Activated CD8-positive, alpha-beta memory T cell treated with anti-CD3 and anti-CD28 coated beads for 4 hours (primary cell): ENCODE data around the gene TOP3A.
A peak's percentile ranks its signal among the peaks of the same experiment; 100 is the strongest.
"Not testable (repeated sequence)": the region's sequence is repeated elsewhere in the genome, so short reads cannot be mapped to it uniquely, and the experiment has no call there.

Experiments used
- DNase-seq, 2 donors: peaks; one replicate each; pipeline ENCODE4 v3.0.0-alpha.2; 2020; ENCODE audit warnings: low read depth in 2 of 2

The TOP3A gene, protein sequence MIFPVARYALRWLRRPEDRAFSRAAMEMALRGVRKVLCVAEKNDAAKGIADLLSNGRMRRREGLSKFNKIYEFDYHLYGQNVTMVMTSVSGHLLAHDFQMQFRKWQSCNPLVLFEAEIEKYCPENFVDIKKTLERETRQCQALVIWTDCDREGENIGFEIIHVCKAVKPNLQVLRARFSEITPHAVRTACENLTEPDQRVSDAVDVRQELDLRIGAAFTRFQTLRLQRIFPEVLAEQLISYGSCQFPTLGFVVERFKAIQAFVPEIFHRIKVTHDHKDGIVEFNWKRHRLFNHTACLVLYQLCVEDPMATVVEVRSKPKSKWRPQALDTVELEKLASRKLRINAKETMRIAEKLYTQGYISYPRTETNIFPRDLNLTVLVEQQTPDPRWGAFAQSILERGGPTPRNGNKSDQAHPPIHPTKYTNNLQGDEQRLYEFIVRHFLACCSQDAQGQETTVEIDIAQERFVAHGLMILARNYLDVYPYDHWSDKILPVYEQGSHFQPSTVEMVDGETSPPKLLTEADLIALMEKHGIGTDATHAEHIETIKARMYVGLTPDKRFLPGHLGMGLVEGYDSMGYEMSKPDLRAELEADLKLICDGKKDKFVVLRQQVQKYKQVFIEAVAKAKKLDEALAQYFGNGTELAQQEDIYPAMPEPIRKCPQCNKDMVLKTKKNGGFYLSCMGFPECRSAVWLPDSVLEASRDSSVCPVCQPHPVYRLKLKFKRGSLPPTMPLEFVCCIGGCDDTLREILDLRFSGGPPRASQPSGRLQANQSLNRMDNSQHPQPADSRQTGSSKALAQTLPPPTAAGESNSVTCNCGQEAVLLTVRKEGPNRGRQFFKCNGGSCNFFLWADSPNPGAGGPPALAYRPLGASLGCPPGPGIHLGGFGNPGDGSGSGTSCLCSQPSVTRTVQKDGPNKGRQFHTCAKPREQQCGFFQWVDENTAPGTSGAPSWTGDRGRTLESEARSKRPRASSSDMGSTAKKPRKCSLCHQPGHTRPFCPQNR

GRCh38 chr17:18314731-18315561, at the start of gene TOP3A, which contains the start of gene SMCR8:
Gene TOP3A (minus strand): TSS chr17:18314994. CDS start chr17:18314778, 216 bp downstream.
Gene SMCR8 (plus strand): TSS chr17:18315293. CDS start chr17:18315790, 497 bp downstream.
- peak; percentile 94 to 97 for DNase-seq

DNA sequence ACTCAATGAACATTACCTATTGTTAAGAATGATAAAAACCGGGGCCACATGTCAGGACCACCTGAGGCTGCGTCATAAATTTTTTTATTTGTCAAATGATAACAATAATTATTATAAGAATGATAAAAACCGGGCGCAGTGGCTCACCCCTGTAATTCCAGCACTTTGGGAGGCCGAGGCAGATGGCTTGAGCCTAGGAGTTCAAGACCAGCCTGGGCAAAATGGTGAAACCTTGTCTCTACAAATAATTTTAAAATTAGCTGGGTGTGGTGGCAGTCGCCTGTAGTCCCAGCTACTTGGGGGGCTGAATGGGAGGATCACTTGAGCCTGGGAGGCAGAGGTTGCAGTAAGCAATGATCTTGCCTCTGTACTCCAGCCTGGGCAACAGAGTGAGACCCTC, 49.4 kb upstream of the TOP3A start:
- no peak for DNase-seq

DNA sequence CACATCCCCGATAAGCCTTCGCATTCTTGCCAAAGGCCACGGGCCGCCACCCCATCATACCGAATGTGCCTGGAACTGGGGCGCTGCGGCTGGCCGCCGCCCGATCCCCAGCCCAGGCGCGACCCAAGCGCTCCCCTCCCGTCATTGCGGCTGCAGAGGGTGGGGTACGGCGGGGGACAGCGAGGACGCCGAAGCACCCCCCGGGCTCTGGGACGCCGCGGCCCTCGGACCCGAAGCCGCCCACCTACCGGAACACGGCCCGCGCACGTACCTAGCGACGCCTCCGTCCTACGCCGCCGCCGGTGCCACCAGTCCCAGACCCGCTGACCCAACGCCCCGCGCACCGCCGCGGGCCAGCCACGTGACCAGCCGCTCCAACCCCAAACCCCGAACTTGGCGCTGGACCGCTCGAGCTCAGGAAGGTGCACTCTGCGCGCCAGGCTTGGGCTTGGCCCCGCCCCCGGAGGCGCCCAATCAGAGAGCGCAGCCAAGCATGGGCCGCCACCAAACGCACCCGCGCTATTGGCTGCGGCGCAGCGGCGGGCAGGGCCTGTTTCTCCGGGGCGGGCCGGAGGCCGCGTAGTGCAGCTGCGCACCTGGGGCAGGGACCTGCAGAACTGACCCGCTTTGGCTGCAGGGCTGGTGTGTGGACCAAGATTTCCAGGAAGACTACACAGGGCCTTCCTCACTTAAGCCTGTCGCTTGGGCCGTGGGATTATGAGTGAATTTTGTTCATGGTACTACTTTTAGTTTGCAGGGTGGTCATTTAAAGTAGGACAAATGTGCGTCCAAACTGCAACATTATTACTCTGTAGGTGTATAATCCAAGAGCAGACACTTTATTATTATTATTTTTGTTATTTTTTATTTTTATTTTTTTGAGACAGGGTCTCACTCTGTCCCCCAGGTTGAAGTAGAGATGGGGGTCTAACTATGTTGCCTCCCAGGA, 48.6 kb upstream of the TOP3A start, which contains the start of gene SHMT1:
SHMT1 (minus strand) TSS at position 450 of the 949 bp plus-strand sequence. CDS start 7,569 bp downstream, outside the sequence.
- peak; percentile 73 to 78 for DNase-seq

DNA sequence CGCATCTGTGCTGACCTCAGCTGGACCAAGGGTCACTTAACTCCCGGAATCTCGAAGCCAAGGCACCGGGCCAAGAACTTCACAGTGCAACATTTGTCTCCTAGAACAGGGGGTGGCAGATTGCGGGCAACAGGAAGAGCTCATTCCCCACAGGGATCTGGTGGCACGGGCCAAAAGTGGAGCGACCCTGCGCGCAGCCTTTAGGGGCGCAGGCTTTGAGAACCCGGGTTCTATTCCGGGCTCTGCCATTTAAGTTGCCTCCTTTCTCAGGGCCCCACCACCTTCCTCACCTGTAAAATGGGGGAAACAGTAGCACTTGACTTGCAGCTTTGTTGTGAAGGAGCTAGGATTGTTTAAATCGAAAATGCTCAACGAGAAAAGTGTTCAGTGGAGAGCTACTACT, 47.9 kb upstream of the TOP3A start:
- no peak for DNase-seq

- no peak for DNase-seq
Measured at GRCh38 chr17:18361837-18362697, 47.3 kb upstream of the TOP3A start.

DNA sequence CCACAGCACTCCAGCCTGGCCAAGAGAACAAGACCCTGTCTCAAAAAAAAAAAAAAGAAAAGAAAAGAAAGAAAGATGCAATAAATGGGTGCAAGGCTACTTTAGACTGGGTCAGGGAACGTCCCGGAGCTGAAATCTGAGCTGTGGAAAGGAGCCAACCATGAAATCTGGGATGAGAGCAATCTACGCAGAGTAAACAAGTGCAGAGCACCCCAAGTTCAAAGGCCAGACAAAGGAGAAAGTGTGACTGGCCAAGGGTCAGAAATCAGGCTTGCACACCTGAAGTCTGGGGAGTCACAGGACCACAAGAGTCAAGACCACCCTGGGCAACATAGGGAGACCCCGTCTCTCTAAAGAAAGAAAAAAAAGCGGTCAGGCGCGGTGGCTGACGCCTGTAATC, 45.7 kb upstream of the TOP3A start:
- DNase-seq: no peak

DNA sequence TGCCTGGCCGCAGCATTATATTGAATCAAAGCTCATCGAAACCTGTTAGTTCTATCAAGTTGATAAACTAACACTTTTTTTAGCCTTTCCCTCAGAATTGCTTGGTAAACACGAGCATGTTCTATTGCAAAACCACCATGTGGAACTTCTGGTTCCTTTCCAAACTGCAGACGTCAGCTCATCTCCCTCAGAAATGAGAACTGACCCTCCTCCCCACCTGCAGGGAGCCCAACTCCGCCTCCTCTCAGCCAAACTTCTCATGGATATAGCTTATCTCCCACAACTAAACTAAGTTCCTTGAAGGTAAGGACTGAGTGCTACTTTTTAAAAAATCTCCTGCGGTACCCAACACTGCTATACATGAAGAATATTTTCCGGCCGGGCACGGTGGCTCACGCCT, 41.8 kb upstream of the TOP3A start:
- no peak for DNase-seq

DNA sequence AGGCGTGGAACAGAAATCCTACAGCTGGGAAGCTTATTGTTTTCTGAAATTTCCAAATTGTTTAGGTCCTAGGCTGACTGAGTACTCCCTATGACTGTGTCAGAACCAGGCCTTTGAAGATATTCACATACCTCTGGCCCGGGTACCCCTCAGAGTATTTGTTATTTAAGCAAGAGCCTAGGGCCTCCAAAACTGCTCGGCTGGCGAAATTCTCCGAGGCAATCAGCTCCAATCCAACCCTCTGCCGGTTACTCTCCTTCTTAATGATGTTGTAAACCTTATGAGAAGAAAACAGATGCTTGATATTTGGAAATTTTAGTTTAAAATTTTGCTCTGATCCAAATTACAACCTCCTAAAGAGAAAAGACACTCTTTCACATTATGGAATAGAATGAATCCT, 38.7 kb upstream of the TOP3A start:
- DNase-seq: no peak

DNA sequence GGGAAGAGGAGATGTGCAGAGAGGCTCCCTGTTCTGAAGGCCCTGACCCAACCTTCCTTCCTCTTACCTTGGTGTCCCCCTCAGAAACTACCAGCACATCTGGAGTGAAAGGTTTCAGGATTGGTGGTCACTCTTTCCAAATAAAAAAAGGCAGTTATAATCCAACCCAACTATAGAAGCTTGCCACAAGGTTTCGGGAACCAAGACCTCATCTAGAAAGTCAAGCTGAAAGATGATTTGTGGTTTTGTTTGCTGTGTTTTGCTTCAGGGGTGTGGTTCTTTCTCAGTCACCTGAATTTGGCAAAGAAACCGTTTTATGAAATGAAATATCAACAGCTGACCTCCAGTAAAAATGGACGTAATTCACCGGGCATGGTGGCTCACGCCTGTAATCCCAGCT, 29.2 kb upstream of the TOP3A start:
- no peak for DNase-seq

GRCh38 chr17:18339933-18340332, 25.1 kb upstream of the TOP3A start:
- DNase-seq: no peak

- DNase-seq: not testable (repeated sequence)
Measured at GRCh38 chr17:18338158-18338557, 23.4 kb upstream of the TOP3A start.

- no peak for DNase-seq
Measured at GRCh38 chr17:18332909-18333489, 18.2 kb upstream of the TOP3A start.

GRCh38 chr17:18331879-18332278, 17.1 kb upstream of the TOP3A start:
- DNase-seq: no peak

DNA sequence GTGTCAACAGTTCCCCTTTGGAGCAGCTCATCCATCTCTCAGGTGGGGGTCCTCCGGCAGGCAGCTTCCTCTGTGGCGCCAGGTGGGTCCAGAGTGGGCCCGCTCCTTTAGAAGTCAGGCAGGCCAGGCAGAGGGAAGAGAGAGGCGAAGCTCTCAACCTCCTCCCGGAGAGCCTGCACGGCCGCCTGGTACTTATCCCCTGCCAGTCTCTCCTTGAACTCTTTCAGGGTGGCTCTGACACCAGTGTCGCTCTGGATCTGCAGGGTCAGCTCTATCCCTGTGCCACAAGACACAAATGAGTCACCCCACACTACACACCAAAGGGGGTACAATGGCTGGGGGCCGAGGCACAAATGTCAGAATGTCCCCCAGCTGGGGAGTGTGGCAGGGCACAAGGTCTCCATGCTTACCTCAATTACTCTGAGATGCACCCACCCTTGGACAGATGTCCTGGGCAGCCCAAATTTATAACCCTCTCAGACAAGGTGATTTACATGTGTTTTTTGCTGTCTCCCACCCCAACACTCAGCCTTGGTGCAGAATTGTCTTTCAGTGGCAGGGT, 13.9 kb upstream of the TOP3A start:
- no peak for DNase-seq

GRCh38 chr17:18327556-18327955, 12.8 kb upstream of the TOP3A start:
- no peak for DNase-seq

GRCh38 chr17:18327093-18327492, 12.3 kb upstream of the TOP3A start:
- no peak for DNase-seq

DNA sequence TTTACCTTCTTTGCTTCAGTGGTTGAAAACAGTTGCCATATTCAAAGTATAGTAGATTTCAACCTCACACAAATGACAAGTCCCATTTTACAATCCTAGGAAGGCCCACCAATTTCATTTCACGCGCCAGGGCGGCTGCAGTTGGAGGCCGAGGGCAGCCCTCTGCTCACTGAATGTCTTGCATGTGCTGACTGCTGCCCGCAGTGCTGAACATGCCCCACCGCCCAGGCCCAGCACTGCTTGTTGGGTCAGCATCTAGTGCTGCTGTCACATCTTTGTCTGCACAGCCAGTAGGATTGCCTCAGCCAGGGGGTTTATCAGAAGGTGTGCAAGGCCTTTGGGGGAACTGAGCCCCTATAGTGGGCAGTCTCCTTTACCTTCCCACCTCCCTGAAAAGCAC, 11.8 kb upstream of the TOP3A start:
- DNase-seq: no peak

DNA sequence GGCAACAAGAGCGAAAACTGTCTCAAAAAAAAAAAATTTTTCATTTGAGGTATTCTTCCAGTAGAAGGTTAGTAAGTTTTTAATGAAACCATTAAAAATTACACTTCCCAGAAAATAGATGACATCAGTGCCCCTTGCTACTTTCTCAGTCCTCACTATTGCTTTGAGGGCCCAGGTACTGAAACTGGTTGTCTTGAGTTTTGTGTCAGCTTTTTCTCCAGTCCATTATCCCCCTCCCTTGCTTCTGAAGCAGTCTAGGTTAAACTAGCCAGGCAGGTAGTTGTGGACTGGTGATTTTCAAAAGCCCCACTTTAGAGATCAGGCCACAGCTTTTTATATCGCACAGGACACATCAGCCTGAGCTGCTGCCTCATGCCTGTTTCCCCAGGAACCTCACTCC, 11.2 kb upstream of the TOP3A start:
- no peak for DNase-seq
